ENCODE measurements around the gene EFHD2. TPM values are rescaled to one million over a fixed set of nuclear protein-coding genes. Genes with fewer than 3 reads are reported as not detected.

The EFHD2 gene
- total and polyA plus RNA-seq, 2 of the 8 experiments (the other 6 are each of a cell fraction or from before 2014, with no cell fraction given), result 24.4 to 25.1 TPM

DNA sequence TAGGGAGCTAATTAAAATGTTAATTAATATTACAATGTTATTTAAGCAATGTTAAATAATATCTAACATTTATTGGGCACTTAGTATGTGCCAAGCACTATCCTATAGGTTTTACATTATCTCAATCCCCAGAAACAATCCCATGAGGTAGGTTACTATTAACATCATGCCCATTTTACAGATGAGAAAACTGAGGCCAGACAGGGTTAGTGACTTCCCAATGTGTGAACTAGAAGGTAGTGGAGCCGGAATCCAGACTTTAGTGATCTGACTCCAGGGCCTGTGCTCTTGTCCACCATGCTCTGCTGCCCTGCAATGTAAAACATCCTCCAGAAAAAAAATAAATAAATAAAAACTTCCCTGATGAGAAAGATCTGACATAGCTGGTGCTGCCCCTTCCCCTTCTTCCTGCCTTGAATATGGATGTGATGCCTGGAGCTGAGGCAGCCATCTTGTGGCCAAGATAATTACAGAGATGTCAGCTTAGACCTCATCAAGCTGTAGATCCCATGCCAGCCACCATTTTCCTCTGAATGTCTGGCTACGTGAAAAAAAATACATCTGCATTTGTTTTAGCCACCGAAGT is 39.3 kb downstream of the EFHD2 start:
- H3K4me3 ChIP-seq (ENCODE audit: extremely low read depth in 1 of 4, insufficient read depth in 2 of 4, low read depth in 3 of 4, low read length in 4 of 4), result no peak overlapping the region
- H3K79me1 ChIP-seq (ENCODE audit: low read depth, low read length), result no peaks in the 10 kb centered on the region
- H3K4ac ChIP-seq (replicated peaks; ENCODE audit: insufficient read length, low read depth, low read length), result no peak overlapping the region
- no peak overlapping the region for H4K91ac ChIP-seq (replicated peaks; ENCODE audit: insufficient read length, low read length)
- FAIRE-seq (no peak), DNase-seq (ENCODE audit: low read depth in 1 of 2, low spot score in 2 of 2) (no peak)
- H2AK5ac ChIP-seq (ENCODE audit: low read depth, low read length), result no peak overlapping the region
- no peak overlapping the region for H3K4me2 ChIP-seq (ENCODE audit: insufficient read depth in 1 of 2, low read depth in 2 of 2, low read length in 2 of 2)
- no peak overlapping the region for H2BK5ac ChIP-seq (ENCODE audit: low read depth, low read length)
- H3K14ac ChIP-seq (ENCODE audit: insufficient read length), result no peak overlapping the region
- no peak overlapping the region for H2AFZ ChIP-seq (ENCODE audit: low read length)
- no peak overlapping the region for H2BK120ac ChIP-seq (replicated peaks; ENCODE audit: low read depth, low read length)
- H4K5ac ChIP-seq (ENCODE audit: insufficient read length, low read depth, low read length), result no peak overlapping the region
- H3K9me3 ChIP-seq (ENCODE audit: insufficient read depth in 2 of 2, low read depth in 1 of 2, low read length in 1 of 2), result no peaks in the 10 kb centered on the region
- POLR2A ChIA-PET (ENCODE audit: partially characterized antibody), result no interaction called here
- H2BK15ac ChIP-seq (ENCODE audit: low read length), result no peak overlapping the region
- no peaks in the 10 kb centered on the region for H3K79me2 ChIP-seq (ENCODE audit: control insufficient read depth in 1 of 2, insufficient read depth in 2 of 2, low read length in 2 of 2)
- H3K18ac ChIP-seq (ENCODE audit: extremely low read depth, low read length), result no peak overlapping the region
- TF ChIP-seq EZH2 (IDR thresholded peaks at IDR 0.05; ENCODE audit: low read depth, low read length, severe bottlenecking) (no peak), KDM1A (IDR thresholded peaks at IDR 0.05; ENCODE audit: borderline replicate concordance, low read length) (peak; percentile 49; the same call in 1 of the 2 replicates), JUND (IDR thresholded peaks at IDR 0.05; ENCODE audit: low read length) (no peak), YY1 (IDR thresholded peaks at IDR 0.05; ENCODE audit: low read depth, low read length) (0 out of 2 replicates have a peak, but pooled peaks have one; percentile 28), RFX5 (IDR thresholded peaks at IDR 0.05; ENCODE audit: borderline replicate concordance, low read depth, low read length) (no peak), TAF7 (optimal IDR thresholded peaks at IDR 0.05; ENCODE audit: borderline replicate concordance, low read depth, low read length) (no peak), HDAC6 (IDR thresholded peaks at IDR 0.05; ENCODE audit: low read depth, low read length) (no peak), CHD1 (IDR thresholded peaks at IDR 0.05; ENCODE audit: low read depth, low read length) (no peak)
- 92% methylated on average over 3 of the region's 3 CpGs; no CpG with 5 or more reads in 1 of the 2 experiments for WGBS, 2 experiments (ENCODE audit: extremely low coverage in 1 of 2, insufficient coverage in 1 of 2, insufficient read length in 1 of 2, insufficient replicate concordance in 2 of 2, low coverage in 1 of 2, low lambda C conversion rate in 2 of 2, missing lambda C conversion rate in 1 of 2)
- no peak overlapping the region for H3K27ac ChIP-seq (ENCODE audit: low read depth, low read length)
- H4K20me1 ChIP-seq (replicated peaks in 1 of 2; ENCODE audit: control insufficient read depth in 1 of 2, insufficient read depth in 2 of 2, low read length in 2 of 2), result no peaks in the 10 kb centered on the region
- H3K23me2 ChIP-seq (ENCODE audit: low read depth, low read length), result no peaks in the 10 kb centered on the region; the same call in 1 of the 2 replicates
- no peak overlapping the region for H3K9ac ChIP-seq (replicated peaks in 1 of 4; ENCODE audit: extremely low read depth in 1 of 4, low read depth in 3 of 4, low read length in 3 of 4)
- H2BK12ac ChIP-seq (ENCODE audit: low read depth, low read length), result no peak overlapping the region
- H3K36me3 ChIP-seq (ENCODE audit: control insufficient read depth in 2 of 4, insufficient read depth in 4 of 4, low read length in 3 of 4), result no peaks in the 10 kb centered on the region
- no peak overlapping the region for H4K8ac ChIP-seq (ENCODE audit: extremely low read depth, insufficient read depth, low read length)
- no peak overlapping the region for H3K23ac ChIP-seq (ENCODE audit: insufficient read length)
- H3K4me1 ChIP-seq (replicated peaks in 1 of 4; ENCODE audit: control insufficient read depth in 3 of 4, insufficient read depth in 4 of 4, low read length in 3 of 4), result no peaks in the 10 kb centered on the region
- H3K56ac ChIP-seq (replicated peaks; ENCODE audit: insufficient read length, low read depth, low read length), result no peak overlapping the region
- CTCF ChIA-PET (ENCODE audit: partially characterized antibody), result interaction anchor here (0.6 to 1.7 kb wide), 4 partner anchors 10 to 357 kb away, joined by 3 to 5 read pairs (median 4); no protein-coding TSS in a partner anchor
- no peaks in the 10 kb centered on the region for H3K27me3 ChIP-seq (replicated peaks in 1 of 4; ENCODE audit: control insufficient read depth in 3 of 4, extremely low read depth in 1 of 4, insufficient read depth in 3 of 4, low read length in 3 of 4)
- no peak overlapping the region for H2BK20ac ChIP-seq (ENCODE audit: low read length)

Data from H1 (cell line).